Fibroblast of mammary gland (primary cell): Measurements from ENCODE around the gene GCN1.

Source experiments
- DNase-seq: peaks from one replicate; pipeline ENCODE4 v3.0.0-alpha.2; 2010; ENCODE audit warnings: low read depth
- H3K4me3 ChIP-seq: 2 replicates; pipeline ENCODE4 v1.5.1; 2011; ENCODE audit warnings: low read depth, mild to moderate bottlenecking, low read length, moderate library complexity; ENCODE audit not compliant: control insufficient read depth
- CTCF ChIP-seq: conservative IDR thresholded peaks from 2 replicates; pipeline ENCODE4 v1.5.1; 2011; ENCODE audit warnings: low read depth, low read length, inconsistent platforms; ENCODE audit not compliant: control insufficient read depth, insufficient read depth

The GCN1 gene

GRCh38 chr12:120109570-120110267, 84.8 kb downstream of the GCN1 start:
- DNase-seq: no peak
- TF ChIP-seq CTCF: no peak
- H3K4me3 ChIP-seq: no peak overlapping the region

- no peak for TF ChIP-seq CTCF
- H3K4me3 ChIP-seq: no peak overlapping the region
- DNase-seq: no peak
Measured at GRCh38 chr12:120106151-120106550, 88.4 kb downstream of the GCN1 start.

- no peak overlapping the region for H3K4me3 ChIP-seq
- no peak for DNase-seq
- no peak for TF ChIP-seq CTCF
Measured at GRCh38 chr12:120103371-120103770, 91.1 kb downstream of the GCN1 start.

GRCh38 chr12:120103044-120103338, 91.5 kb downstream of the GCN1 start:
- H3K4me3 ChIP-seq: no peak overlapping the region
- DNase-seq: no peak
- no peak for TF ChIP-seq CTCF

DNA sequence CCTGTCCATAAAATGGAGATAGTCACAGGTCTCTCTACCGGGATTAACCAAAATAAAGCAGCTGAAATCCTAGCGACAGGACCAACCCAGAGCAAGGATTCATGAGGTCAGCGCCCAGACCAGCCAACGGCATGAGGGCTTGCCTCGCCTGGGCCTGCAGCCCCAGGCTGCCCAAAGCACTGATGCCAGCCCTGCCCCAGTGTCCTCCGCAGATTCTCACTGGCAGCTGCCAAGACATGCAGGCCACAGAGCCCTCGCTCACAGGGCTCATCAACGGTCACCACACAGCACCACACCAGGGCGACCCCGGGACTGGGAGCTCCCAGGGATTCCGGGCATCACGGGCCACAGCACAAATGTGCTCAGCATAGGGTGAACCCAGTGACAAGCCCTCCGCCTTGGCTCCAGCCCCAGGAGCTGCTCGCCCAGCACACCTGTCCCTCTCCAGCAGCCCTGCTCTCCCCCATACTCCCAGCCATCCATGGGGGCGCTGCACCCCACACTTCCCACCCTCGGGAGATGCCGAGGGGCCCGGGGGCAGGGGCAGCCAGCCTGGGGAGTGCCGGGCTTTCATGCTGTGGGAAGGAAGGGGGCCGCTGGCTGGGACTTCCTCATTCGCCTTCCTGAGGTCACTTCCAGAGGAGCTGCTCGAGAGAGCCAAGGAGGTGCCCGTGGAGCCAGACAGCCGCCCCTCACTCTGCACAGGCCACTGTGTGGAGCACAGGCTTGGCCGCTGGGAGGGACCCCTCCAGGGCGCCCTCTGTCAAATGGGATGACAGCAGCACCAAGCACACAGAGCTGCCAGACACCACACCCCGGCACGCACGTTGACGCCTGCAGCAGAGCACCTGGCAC, 92.1 kb downstream of the GCN1 start:
- no peak overlapping the region for H3K4me3 ChIP-seq
- no peak for TF ChIP-seq CTCF
- no peak for DNase-seq

DNA sequence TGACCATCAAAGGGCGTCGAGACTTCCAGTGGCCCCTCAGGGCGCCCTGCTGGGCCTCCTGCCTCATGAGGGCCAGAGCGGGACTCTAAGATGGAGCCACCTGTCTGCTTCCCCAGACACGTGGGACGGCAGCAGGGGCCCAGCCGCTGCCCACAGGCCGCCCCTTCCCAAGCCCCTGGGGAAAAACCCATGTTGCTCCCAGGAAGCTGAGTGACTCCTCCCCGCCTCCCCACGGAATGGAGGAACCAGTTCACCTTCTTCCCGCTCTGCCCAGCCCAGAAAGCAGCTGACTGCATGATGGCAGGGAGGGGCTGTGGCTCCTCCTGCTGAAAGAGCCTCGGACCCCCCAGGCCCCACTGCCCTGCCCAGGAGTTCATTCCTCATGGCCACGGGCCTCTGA, 92.9 kb downstream of the GCN1 start:
- no peak for DNase-seq
- no peak for TF ChIP-seq CTCF
- no peak overlapping the region for H3K4me3 ChIP-seq
